ENCODE data around the gene TAGLN. TPM values are rescaled to one million over a fixed set of nuclear protein-coding genes. Genes with fewer than 3 reads are reported as not detected.

The TAGLN gene
- total and polyA plus RNA-seq, 2 donors (not counting 1 experiment from before 2014, with no cell fraction given): 824 to 4,435 TPM

GRCh38 chr11:117238221-117238620, 39.1 kb downstream of the TAGLN start:
- H3K79me2 ChIP-seq (ENCODE audit: control insufficient read depth, insufficient read depth, low read length): peaks cover 6% of the 10 kb centered on the region
- H2AFZ ChIP-seq (ENCODE audit: low read length): no peak overlapping the region
- no peaks in the 10 kb centered on the region for H3K9me3 ChIP-seq (ENCODE audit: control insufficient read depth, insufficient read depth, low read depth, low read length)
- peaks cover 12% of the 10 kb centered on the region for H3K4me1 ChIP-seq (ENCODE audit: control insufficient read depth, extremely low read depth, insufficient read depth, low read length)
- no peak for DNase-seq (ENCODE audit: low read depth in 2 of 2)
- no peak overlapping the region for H3K9ac ChIP-seq (ENCODE audit: insufficient read depth, low read length)
- H3K27ac ChIP-seq (ENCODE audit: insufficient read depth, low read length): peak overlapping the region; percentile 27
- no peak overlapping the region for H3K4me2 ChIP-seq (ENCODE audit: extremely low read depth, insufficient read depth, low read length)
- H3K27me3 ChIP-seq (ENCODE audit: control insufficient read depth, insufficient read depth, low read length): no peaks in the 10 kb centered on the region
- TF ChIP-seq EZH2 (IDR thresholded peaks at IDR 0.05; ENCODE audit: low read length, missing control alignments) (no peak), CTCF (conservative IDR thresholded peaks at IDR 0.05 in 1 of 2, IDR thresholded peaks at IDR 0.05 in 1 of 2; ENCODE audit: low read depth in 1 of 2, low read length in 2 of 2) (no peak)
- no peak overlapping the region for H3K4me3 ChIP-seq (replicated peaks in 1 of 4; ENCODE audit: control extremely low read depth in 1 of 4, insufficient read depth in 1 of 4, low read depth in 3 of 4, low read length in 4 of 4)
- no peaks in the 10 kb centered on the region for H4K20me1 ChIP-seq (ENCODE audit: control insufficient read depth, extremely low read depth, insufficient read depth, low read length)
- peaks cover 4% of the 10 kb centered on the region for H3K36me3 ChIP-seq (ENCODE audit: control insufficient read depth, insufficient read depth, low read length)

GRCh38 chr11:117239295-117239694, 40.1 kb downstream of the TAGLN start:
- TF ChIP-seq EZH2 (IDR thresholded peaks at IDR 0.05; ENCODE audit: low read length, missing control alignments): no peak
- peak; percentile 37 to 66 for TF ChIP-seq CTCF (conservative IDR thresholded peaks at IDR 0.05 in 1 of 2, IDR thresholded peaks at IDR 0.05 in 1 of 2; ENCODE audit: low read depth in 1 of 2, low read length in 2 of 2)
- Histone ChIP-seq H3K9ac (ENCODE audit: insufficient read depth, low read length) (no peak overlapping the region), H4K20me1 (ENCODE audit: control insufficient read depth, extremely low read depth, insufficient read depth, low read length) (no peaks in the 10 kb centered on the region), H3K79me2 (ENCODE audit: control insufficient read depth, insufficient read depth, low read length) (peaks cover 1% of the 10 kb centered on the region), H3K27ac (ENCODE audit: insufficient read depth, low read length) (peak overlapping the region; percentile 27), H2AFZ (ENCODE audit: low read length) (no peak overlapping the region), H3K27me3 (ENCODE audit: control insufficient read depth, insufficient read depth, low read length) (no peaks in the 10 kb centered on the region), H3K4me1 (ENCODE audit: control insufficient read depth, extremely low read depth, insufficient read depth, low read length) (peaks cover 10% of the 10 kb centered on the region), H3K4me2 (ENCODE audit: extremely low read depth, insufficient read depth, low read length) (peak overlapping the region; percentile 8), H3K36me3 (ENCODE audit: control insufficient read depth, insufficient read depth, low read length) (peaks cover 4% of the 10 kb centered on the region), H3K9me3 (ENCODE audit: control insufficient read depth, insufficient read depth, low read depth, low read length) (no peaks in the 10 kb centered on the region), H3K4me3 (replicated peaks in 1 of 4; ENCODE audit: control extremely low read depth in 1 of 4, insufficient read depth in 1 of 4, low read depth in 3 of 4, low read length in 4 of 4) (no peak overlapping the region)
- DNase-seq (ENCODE audit: low read depth in 2 of 2): peak; percentile 85 to 96

- DNase-seq (ENCODE audit: low read depth in 2 of 2): no peak
Measured at GRCh38 chr11:117248341-117248740, 49.2 kb downstream of the TAGLN start.

More at GRCh38 chr11:117248341-117248740, 49.2 kb downstream of the TAGLN start:
- H3K79me2 ChIP-seq (ENCODE audit: control insufficient read depth, insufficient read depth, low read length): no peaks in the 10 kb centered on the region
- no peaks in the 10 kb centered on the region for H3K27me3 ChIP-seq (ENCODE audit: control insufficient read depth, insufficient read depth, low read length)
- H3K27ac ChIP-seq (ENCODE audit: insufficient read depth, low read length): no peak overlapping the region
- no peak overlapping the region for H3K4me3 ChIP-seq (replicated peaks in 1 of 4; ENCODE audit: control extremely low read depth in 1 of 4, insufficient read depth in 1 of 4, low read depth in 3 of 4, low read length in 4 of 4)
- no peak overlapping the region for H3K9ac ChIP-seq (ENCODE audit: insufficient read depth, low read length)
- H3K9me3 ChIP-seq (ENCODE audit: control insufficient read depth, insufficient read depth, low read depth, low read length): no peaks in the 10 kb centered on the region
- no peak overlapping the region for H3K4me2 ChIP-seq (ENCODE audit: extremely low read depth, insufficient read depth, low read length)
- H3K36me3 ChIP-seq (ENCODE audit: control insufficient read depth, insufficient read depth, low read length): peaks cover 3% of the 10 kb centered on the region
- no peak overlapping the region for H2AFZ ChIP-seq (ENCODE audit: low read length)
- TF ChIP-seq CTCF (conservative IDR thresholded peaks at IDR 0.05 in 1 of 2, IDR thresholded peaks at IDR 0.05 in 1 of 2; ENCODE audit: low read depth in 1 of 2, low read length in 2 of 2): no peak
- TF ChIP-seq EZH2 (IDR thresholded peaks at IDR 0.05; ENCODE audit: low read length, missing control alignments): no peak
- no peaks in the 10 kb centered on the region for H3K4me1 ChIP-seq (ENCODE audit: control insufficient read depth, extremely low read depth, insufficient read depth, low read length)
- H4K20me1 ChIP-seq (ENCODE audit: control insufficient read depth, extremely low read depth, insufficient read depth, low read length): no peaks in the 10 kb centered on the region

Data from fibroblast of lung (primary cell).